Right atrium auricular region (tissue), 2 donors: Measurements from ENCODE around the gene MARCHF3. TPM values are rescaled to one million over a fixed set of nuclear protein-coding genes. Genes with fewer than 3 reads are reported as not detected.

Source experiments
- DNase-seq: peaks from one replicate; pipeline ENCODE4 v3.0.0-alpha.2; 2019; ENCODE audit warnings: low spot score
- H3K27ac ChIP-seq, 2 donors: fragments of 200-600 bp; sonication (generic); 1 replicate in 1 of 2; 2 replicates in 1 of 2; pipeline ENCODE4 v1.5.1; 2016 to 2019
- H3K27me3 ChIP-seq, 2 donors: fragments of 200-600 bp; sonication (generic); one replicate each; pipeline versions ENCODE4 v1.5.1 to v1.6.0; 2017 to 2019
- H3K36me3 ChIP-seq: fragments of 200-600 bp; sonication (generic); one replicate; pipeline ENCODE4 v1.5.1; 2016
- H3K4me1 ChIP-seq, 2 donors: fragments of 200-600 bp; sonication (generic); one replicate each; pipeline versions ENCODE4 v1.5.1 to v1.6.0; 2017 to 2019
- H3K4me3 ChIP-seq, 2 donors: fragments of 200-600 bp; sonication (generic); 1 replicate in 1 of 2; 2 replicates in 1 of 2; pipeline ENCODE4 v1.5.1; 2017 to 2019; ENCODE audit warnings: mild to moderate bottlenecking in 1 of 2, moderate library complexity in 1 of 2
- H3K9me3 ChIP-seq, 2 donors: fragments of 200-600 bp; sonication (generic); one replicate each; pipeline ENCODE4 v1.5.1; 2019
- CTCF ChIP-seq, 2 donors: fragments of 200-600 bp; sonication (generic); IDR thresholded peaks; one replicate each; pipeline ENCODE4 v1.5.1; 2019; ENCODE audit warnings: antibody characterized with exemption in 2 of 2
- total RNA-seq, 2 donors: library from RNA; depleted of rRNA; stranded (reverse); fragments of >200 nt; gene quantifications; one replicate each; pipeline ENCODE4 v1.1.0, GENCODE V29; 2016

Gene MARCHF3
- total RNA-seq, 2 donors from 2014 or later = 14.5 to 19.7 TPM

- H3K9me3 ChIP-seq = no peaks in the 10 kb centered on the region
- peak within 1 kb of the TSS; percentile 49 to 53 for H3K4me3 ChIP-seq
- no peaks in the 10 kb centered on the region for H3K36me3 ChIP-seq
- H3K4me1 ChIP-seq = peaks cover 0 to 7% of the 10 kb centered on the region in 2 donors
- H3K27ac ChIP-seq = peak within 1 kb of the TSS in 1 of 2 donors; percentile 58
- DNase-seq = no peak
- TF ChIP-seq CTCF (IDR thresholded peaks at IDR 0.05) = no peak
- no peaks in the 10 kb centered on the region for H3K27me3 ChIP-seq
Observed at GRCh38 chr5:127072861-127073846, 42.8 kb upstream of the MARCHF3 start, which contains the start of gene C5orf63. Gene C5orf63, minus strand, starts transcription at chr5:127073502. Its CDS starts 14,507 bp downstream, at chr5:127058995.

- H3K4me1 ChIP-seq = peaks cover 0 to 7% of the 10 kb centered on the region in 2 donors
- H3K27ac ChIP-seq = no peak overlapping the region
- H3K36me3 ChIP-seq = no peaks in the 10 kb centered on the region
- no peaks in the 10 kb centered on the region for H3K27me3 ChIP-seq
- no peak for TF ChIP-seq CTCF (IDR thresholded peaks at IDR 0.05)
- H3K4me3 ChIP-seq = no peak overlapping the region
- H3K9me3 ChIP-seq = no peaks in the 10 kb centered on the region
- DNase-seq = no peak
Observed at GRCh38 chr5:127070243-127070642, 39.9 kb upstream of the MARCHF3 start.

- peaks cover 0 to 7% of the 10 kb centered on the region in 2 donors for H3K4me1 ChIP-seq
- H3K9me3 ChIP-seq = no peaks in the 10 kb centered on the region
- H3K4me3 ChIP-seq = no peak overlapping the region
- H3K27me3 ChIP-seq = no peaks in the 10 kb centered on the region
- H3K36me3 ChIP-seq = no peaks in the 10 kb centered on the region
- TF ChIP-seq CTCF (IDR thresholded peaks at IDR 0.05) = no peak
- H3K27ac ChIP-seq = no peak overlapping the region
- DNase-seq = no peak
Observed at GRCh38 chr5:127068493-127069214, 38.3 kb upstream of the MARCHF3 start.

GRCh38 chr5:127066721-127067120 is 36.4 kb upstream of the MARCHF3 start:
- Histone ChIP-seq H3K27me3 (no peaks in the 10 kb centered on the region), H3K9me3 (no peaks in the 10 kb centered on the region), H3K36me3 (no peaks in the 10 kb centered on the region), H3K4me1 (peaks cover 0 to 7% of the 10 kb centered on the region in 2 donors), H3K4me3 (no peak overlapping the region), H3K27ac (no peak overlapping the region)
- no peak for DNase-seq
- TF ChIP-seq CTCF (IDR thresholded peaks at IDR 0.05) = no peak

- Histone ChIP-seq H3K27me3 (no peaks in the 10 kb centered on the region), H3K9me3 (no peaks in the 10 kb centered on the region), H3K4me3 (no peak overlapping the region), H3K4me1 (peaks cover 0 to 7% of the 10 kb centered on the region in 2 donors), H3K36me3 (no peaks in the 10 kb centered on the region), H3K27ac (no peak overlapping the region)
- TF ChIP-seq CTCF (IDR thresholded peaks at IDR 0.05) = no peak
- no peak for DNase-seq
Observed at GRCh38 chr5:127064253-127064840, 34.0 kb upstream of the MARCHF3 start.
